ENCODE measurements around the gene IGSF3.
A peak's percentile ranks its signal among the peaks of the same experiment; 100 is the strongest.

IGSF3 gene

GRCh38 chr1:116667575-116668105 is at the start of gene IGSF3:
Gene IGSF3, minus strand, starts transcription at chr1:116667733. Its CDS starts 1,407 bp downstream, at chr1:116666326.
- peak; percentile 23 for DNase-seq

GRCh38 chr1:116717318-116717717 is 49.8 kb upstream of the IGSF3 start:
- DNase-seq = no peak

GRCh38 chr1:116716391-116716790 is 48.9 kb upstream of the IGSF3 start:
- no peak for DNase-seq

- no peak for DNase-seq
Measured at GRCh38 chr1:116713474-116713873, 45.9 kb upstream of the IGSF3 start.

- no peak for DNase-seq
Measured at GRCh38 chr1:116712510-116712909, 45.0 kb upstream of the IGSF3 start.

GRCh38 chr1:116711263-116711840 is 43.8 kb upstream of the IGSF3 start:
- DNase-seq = peak; percentile 45

GRCh38 chr1:116710420-116711262 is 43.1 kb upstream of the IGSF3 start:
- DNase-seq = no peak

- no peak for DNase-seq
Measured at GRCh38 chr1:116709666-116710167, 42.2 kb upstream of the IGSF3 start.

- DNase-seq = no peak
Measured at GRCh38 chr1:116708255-116708900, 40.8 kb upstream of the IGSF3 start.

GRCh38 chr1:116706841-116707240 is 39.3 kb upstream of the IGSF3 start:
- DNase-seq = no peak

- no peak for DNase-seq
Measured at GRCh38 chr1:116706123-116706522, 38.6 kb upstream of the IGSF3 start.

GRCh38 chr1:116704278-116704677 is 36.7 kb upstream of the IGSF3 start:
- no peak for DNase-seq

- DNase-seq = no peak
Measured at GRCh38 chr1:116699605-116700004, 32.1 kb upstream of the IGSF3 start.

GRCh38 chr1:116698244-116698595 is 30.7 kb upstream of the IGSF3 start:
- DNase-seq = no peak

- no peak for DNase-seq
Measured at GRCh38 chr1:116697548-116698243, 30.2 kb upstream of the IGSF3 start.

- no peak for DNase-seq
Measured at GRCh38 chr1:116694524-116694923, 27.0 kb upstream of the IGSF3 start.

- DNase-seq = no peak
Measured at GRCh38 chr1:116693759-116694480, 26.4 kb upstream of the IGSF3 start.

GRCh38 chr1:116692879-116693278 is 25.3 kb upstream of the IGSF3 start:
- DNase-seq = no peak

- DNase-seq = no peak
Measured at GRCh38 chr1:116690849-116691406, 23.4 kb upstream of the IGSF3 start.

GRCh38 chr1:116690396-116690848 is 22.9 kb upstream of the IGSF3 start:
- no peak for DNase-seq

GRCh38 chr1:116686723-116687352 is 19.3 kb upstream of the IGSF3 start:
- DNase-seq = no peak
